CD4-positive, alpha-beta T cell (primary cell): ENCODE data around the gene XDH. TPM values are rescaled to one million over a fixed set of nuclear protein-coding genes. Genes with fewer than 3 reads are reported as not detected.

Source experiments
- ATAC-seq: fragments of 200-7000 bp; cut with Tn5 transposase; one replicate; pipeline ENCODE4 v1.10.0; 2022; ENCODE audit warnings: mild to moderate bottlenecking; ENCODE audit not compliant: poor library complexity
- CTCF ChIA-PET: fragments of 350-600 bp; sonication (Branson Sonifier 250); formaldehyde crosslinking; loops from one replicate; lab custom pipeline; 2021; ENCODE audit warnings: antibody characterized with exemption, inconsistent platforms; lab: Charles Lee
- POLR2A ChIA-PET: fragments of 350-600 bp; sonication (Branson Sonifier 250); formaldehyde crosslinking; loops from one replicate; lab custom pipeline; 2021; ENCODE audit warnings: antibody characterized with exemption, inconsistent platforms; lab: Charles Lee
- DNase-seq, 14 experiments: peaks; one replicate each; pipeline ENCODE4 v3.0.0-alpha.2; 2013 to 2020; ENCODE audit warnings: mixed read lengths in 2 of 14
- H3K27ac ChIP-seq, 2 donors: one replicate each; pipeline versions ENCODE4 v1.5.1 to v1.7.0; 2013; ENCODE audit warnings: low read length in 2 of 2, low read depth in 1 of 2, mild to moderate bottlenecking in 1 of 2
- H3K27me3 ChIP-seq, 2 experiments: 1 replicate in 1 of 2; 2 replicates in 1 of 2; pipeline versions ENCODE4 v1.6.1 to v1.7.0; 2013; ENCODE audit warnings: low read length in 2 of 2, control low read depth in 1 of 2, mild to moderate bottlenecking in 1 of 2, moderate library complexity in 1 of 2; ENCODE audit not compliant: insufficient read depth in 2 of 2, control insufficient read depth in 1 of 2
- H3K36me3 ChIP-seq: one replicate; pipeline ENCODE4 v1.6.1; 2013; ENCODE audit warnings: low read length, control low read depth; ENCODE audit not compliant: insufficient read depth
- H3K4me1 ChIP-seq: one replicate; pipeline ENCODE4 v1.6.1; 2013; ENCODE audit warnings: low read length, control low read depth; ENCODE audit not compliant: insufficient read depth
- H3K4me3 ChIP-seq: one replicate; pipeline ENCODE4 v1.5.1; 2013; ENCODE audit warnings: mild to moderate bottlenecking, low read length, moderate library complexity
- H3K9me3 ChIP-seq, 2 experiments: 1 replicate in 1 of 2; 2 replicates in 1 of 2; pipeline versions ENCODE4 v1.6.1 to v1.7.0; 2013; ENCODE audit warnings: low read length in 2 of 2, mild to moderate bottlenecking in 2 of 2, control low read depth in 1 of 2, moderate library complexity in 1 of 2; ENCODE audit not compliant: control insufficient read depth in 1 of 2, insufficient read depth in 1 of 2
- H3K27ac Mint-ChIP-seq: one replicate; pipeline ENCODE4 v1.8.0; 2020; ENCODE audit warnings: mixed read lengths
- H3K27me3 Mint-ChIP-seq: one replicate; pipeline ENCODE4 v1.8.0; 2021; ENCODE audit warnings: mixed read lengths
- H3K36me3 Mint-ChIP-seq: one replicate; pipeline ENCODE4 v1.8.0; 2021; ENCODE audit warnings: low read depth, mixed read lengths
- H3K4me1 Mint-ChIP-seq: one replicate; pipeline ENCODE4 v1.8.0; 2021; ENCODE audit warnings: low read depth, mixed read lengths
- H3K4me3 Mint-ChIP-seq: one replicate; pipeline ENCODE4 v1.8.0; 2020; ENCODE audit warnings: mild to moderate bottlenecking, mixed read lengths
- H3K9me3 Mint-ChIP-seq: one replicate; pipeline ENCODE4 v1.8.0; 2020; ENCODE audit warnings: mixed read lengths
- CTCF ChIP-seq: fragments of 200-600 bp; IDR thresholded peaks from one replicate; pipeline ENCODE4 v1.8.0; 2022; ENCODE audit warnings: antibody characterized with exemption, mild to moderate bottlenecking
- intact Hi-C, 2 experiments: fragments of 100-400 bp; cut with DNase I in 1 of 2; cut with micrococcal nuclease in 1 of 2; formaldehyde crosslinking; loops; one replicate each; pipeline versions ENCODE4 v1.15.1 to v1.9.0; 2023 to 2025; cut with DNase I, micrococcal nuclease
- total RNA-seq, 174 experiments: library from RNA in 2 of 174; stranded (reverse) in 2 of 174; gene quantifications; one replicate each; pipeline ENCODE4 v1.2.3 and lab custom pipeline; 2021 to 2026

Gene XDH
- total RNA-seq, 2 experiments from 2014 or later = 0.05 TPM; not detected in 1

GRCh38 chr2:31299547-31299946 is 115.0 kb downstream of the XDH start:
- DNase-seq (no peak), ATAC-seq (no peak)
- no peaks in the 10 kb centered on the region for H3K36me3 ChIP-seq
- H3K27ac Mint-ChIP-seq = no peak overlapping the region
- TF ChIP-seq CTCF = no peak
- H3K27me3 Mint-ChIP-seq = no peaks in the 10 kb centered on the region
- H3K27me3 ChIP-seq = no peaks in the 10 kb centered on the region
- no peaks in the 10 kb centered on the region for H3K36me3 Mint-ChIP-seq
- intact Hi-C loops = no loop called here
- POLR2A ChIA-PET = no interaction called here
- no peak overlapping the region for H3K4me3 ChIP-seq
- CTCF ChIA-PET = no interaction called here
- no peaks in the 10 kb centered on the region for H3K4me1 ChIP-seq
- no peaks in the 10 kb centered on the region for H3K9me3 ChIP-seq
- no peak overlapping the region for H3K27ac ChIP-seq
- no peaks in the 10 kb centered on the region for H3K9me3 Mint-ChIP-seq
- H3K4me1 Mint-ChIP-seq = no peaks in the 10 kb centered on the region
- H3K4me3 Mint-ChIP-seq = no peak overlapping the region

GRCh38 chr2:31297751-31298150 is 116.8 kb downstream of the XDH start:
- H3K4me1 ChIP-seq = no peaks in the 10 kb centered on the region
- no peaks in the 10 kb centered on the region for H3K9me3 Mint-ChIP-seq
- no peaks in the 10 kb centered on the region for H3K36me3 Mint-ChIP-seq
- peak in 2 of 14 experiments; percentile 13 to 46 for DNase-seq
- H3K27ac ChIP-seq = no peak overlapping the region
- no peaks in the 10 kb centered on the region for H3K36me3 ChIP-seq
- no peaks in the 10 kb centered on the region for H3K27me3 ChIP-seq
- no peak overlapping the region for H3K4me3 ChIP-seq
- TF ChIP-seq CTCF = no peak
- ChIA-PET CTCF (no interaction called here), POLR2A (no interaction called here)
- H3K9me3 ChIP-seq = no peaks in the 10 kb centered on the region
- no peak for ATAC-seq
- H3K27ac Mint-ChIP-seq = no peak overlapping the region
- H3K27me3 Mint-ChIP-seq = no peaks in the 10 kb centered on the region
- no peak overlapping the region for H3K4me3 Mint-ChIP-seq
- no peaks in the 10 kb centered on the region for H3K4me1 Mint-ChIP-seq
- intact Hi-C loops = no loop called here

- no peak overlapping the region for H3K4me3 ChIP-seq
- ATAC-seq (no peak), DNase-seq (no peak)
- no peaks in the 10 kb centered on the region for H3K36me3 ChIP-seq
- CTCF ChIA-PET = interaction anchor here (1.4 kb wide), 1 partner anchor 585 kb away, joined by 3 read pairs; no protein-coding TSS in a partner anchor
- Mint-ChIP-seq H3K4me3 (no peak overlapping the region), H3K27me3 (no peaks in the 10 kb centered on the region), H3K36me3 (no peaks in the 10 kb centered on the region), H3K9me3 (no peaks in the 10 kb centered on the region), H3K27ac (no peak overlapping the region), H3K4me1 (no peaks in the 10 kb centered on the region)
- no peak for TF ChIP-seq CTCF
- intact Hi-C loops = no loop called here
- no peaks in the 10 kb centered on the region for H3K27me3 ChIP-seq
- H3K4me1 ChIP-seq = no peaks in the 10 kb centered on the region
- H3K9me3 ChIP-seq = no peaks in the 10 kb centered on the region
- POLR2A ChIA-PET = no interaction called here
- no peak overlapping the region for H3K27ac ChIP-seq
Measured at GRCh38 chr2:31296641-31297287, 117.8 kb downstream of the XDH start.
